ENCODE data around the gene NCOA7. TPM values are rescaled to one million over a fixed set of nuclear protein-coding genes. Genes with fewer than 3 reads are reported as not detected.
A peak's percentile ranks its signal among the peaks of the same experiment; 100 is the strongest.
"Not testable (repeated sequence)": the region's sequence is repeated elsewhere in the genome, so short reads cannot be mapped to it uniquely, and the experiment has no call there.

The NCOA7 gene
- total RNA-seq, 1 donor from 2014 or later, result 41.9 TPM

- DNase-seq (ENCODE audit: low spot score), result no peak
These were observed 77.5 kb downstream of the NCOA7 start for GRCh38 chr6:125868252-125868651.

- peak; percentile 17 for DNase-seq (ENCODE audit: low spot score)
These were observed 78.1 kb downstream of the NCOA7 start for GRCh38 chr6:125868678-125869395.

GRCh38 chr6:125869427-125869826 is 78.7 kb downstream of the NCOA7 start:
- DNase-seq (ENCODE audit: low spot score), result no peak

GRCh38 chr6:125871365-125871764 is 80.6 kb downstream of the NCOA7 start:
- no peak for DNase-seq (ENCODE audit: low spot score)

- DNase-seq (ENCODE audit: low spot score), result no peak
These were observed 81.6 kb downstream of the NCOA7 start for GRCh38 chr6:125872259-125872921.

GRCh38 chr6:125882243-125882642 is 91.5 kb downstream of the NCOA7 start:
- no peak for DNase-seq (ENCODE audit: low spot score)

- DNase-seq (ENCODE audit: low spot score), result no peak
These were observed 94.0 kb downstream of the NCOA7 start for GRCh38 chr6:125884634-125885371.

GRCh38 chr6:125886021-125886420 is 95.3 kb downstream of the NCOA7 start:
- DNase-seq (ENCODE audit: low spot score), result no peak

- DNase-seq (ENCODE audit: low spot score), result no peak
These were observed 96.2 kb downstream of the NCOA7 start for GRCh38 chr6:125886914-125887313.

GRCh38 chr6:125887372-125887771 is 96.6 kb downstream of the NCOA7 start:
- DNase-seq (ENCODE audit: low spot score), result no peak

- DNase-seq (ENCODE audit: low spot score), result no peak
These were observed 98.4 kb downstream of the NCOA7 start for GRCh38 chr6:125888989-125889656.

- no peak for DNase-seq (ENCODE audit: low spot score)
These were observed 109.0 kb downstream of the NCOA7 start for GRCh38 chr6:125899726-125900182.

GRCh38 chr6:125904871-125905270 is 114.1 kb downstream of the NCOA7 start:
- DNase-seq (ENCODE audit: low spot score), result no peak

GRCh38 chr6:125906158-125906998 is 115.6 kb downstream of the NCOA7 start:
- peak; percentile 30 for DNase-seq (ENCODE audit: low spot score)

- no peak for DNase-seq (ENCODE audit: low spot score)
These were observed 119.8 kb downstream of the NCOA7 start for GRCh38 chr6:125910527-125910926.

GRCh38 chr6:125911051-125911451 is 120.3 kb downstream of the NCOA7 start:
- DNase-seq (ENCODE audit: low spot score), result not testable (repeated sequence)

- DNase-seq (ENCODE audit: low spot score), result not testable (repeated sequence)
These were observed 121.7 kb downstream of the NCOA7 start for GRCh38 chr6:125912430-125912829.

GRCh38 chr6:125913145-125913544 is 122.4 kb downstream of the NCOA7 start:
- DNase-seq (ENCODE audit: low spot score), result no peak

GRCh38 chr6:125913864-125914351 is 123.1 kb downstream of the NCOA7 start:
- DNase-seq (ENCODE audit: low spot score), result no peak

GRCh38 chr6:125918230-125918629 is 127.5 kb downstream of the NCOA7 start:
- no peak for DNase-seq (ENCODE audit: low spot score)
